Suppressor macrophage treated with lipopolysaccharide for 4 hours (primary cell): Measurements from ENCODE around the gene GSTP1.
"Not testable (repeated sequence)": the region's sequence is repeated elsewhere in the genome, so short reads cannot be mapped to it uniquely, and the experiment has no call there.

ENCODE experiments used
- DNase-seq: peaks from one replicate; pipeline ENCODE4 v3.0.0-alpha.2; 2020

Gene GSTP1

GRCh38 chr11:67616431-67617242 is 33.0 kb downstream of the GSTP1 start:
- no peak for DNase-seq

GRCh38 chr11:67617243-67617953 is 33.8 kb downstream of the GSTP1 start:
- DNase-seq = no peak

- not testable (repeated sequence) for DNase-seq
These were observed 35.5 kb downstream of the GSTP1 start for GRCh38 chr11:67618901-67619659.

GRCh38 chr11:67619683-67620618 is 36.3 kb downstream of the GSTP1 start:
- DNase-seq = not testable (repeated sequence)

GRCh38 chr11:67620621-67621020 is 37.0 kb downstream of the GSTP1 start:
- not testable (repeated sequence) for DNase-seq

- DNase-seq = not testable (repeated sequence)
These were observed 38.3 kb downstream of the GSTP1 start for GRCh38 chr11:67621928-67622327.

- not testable (repeated sequence) for DNase-seq
These were observed 39.3 kb downstream of the GSTP1 start for GRCh38 chr11:67622905-67623304.

GRCh38 chr11:67623795-67624194 is 40.2 kb downstream of the GSTP1 start:
- DNase-seq = not testable (repeated sequence)

GRCh38 chr11:67626131-67626833 is 42.7 kb downstream of the GSTP1 start:
- DNase-seq = not testable (repeated sequence)

GRCh38 chr11:67626970-67627369 is 43.4 kb downstream of the GSTP1 start:
- DNase-seq = no peak

GRCh38 chr11:67627441-67627811 is 43.8 kb downstream of the GSTP1 start:
- no peak for DNase-seq

- DNase-seq = no peak
These were observed 44.4 kb downstream of the GSTP1 start for GRCh38 chr11:67627812-67628624.

- no peak for DNase-seq
These were observed 45.2 kb downstream of the GSTP1 start for GRCh38 chr11:67628710-67629385.

- DNase-seq = peak; percentile 89
These were observed 46.0 kb downstream of the GSTP1 start, which contains the start of gene NUDT8 for GRCh38 chr11:67629386-67630227. TSS of gene NUDT8 (minus strand) at chr11:67629937. CDS start at chr11:67629911, 26 bp downstream.

- peak; percentile 99 for DNase-seq
These were observed 46.8 kb downstream of the GSTP1 start for GRCh38 chr11:67630228-67630942.

- no peak for DNase-seq
These were observed 47.3 kb downstream of the GSTP1 start for GRCh38 chr11:67630943-67631331.

GRCh38 chr11:67631411-67631810 is 47.8 kb downstream of the GSTP1 start:
- no peak for DNase-seq

- no peak for DNase-seq
These were observed 48.2 kb downstream of the GSTP1 start for GRCh38 chr11:67631853-67632174.
